ENCODE results near the gene C10orf71. TPM values are rescaled to one million over a fixed set of nuclear protein-coding genes. Genes with fewer than 3 reads are reported as not detected.

The C10orf71 gene
- polyA plus RNA-seq, 1 donor from 2014 or later, result not detected

DNA sequence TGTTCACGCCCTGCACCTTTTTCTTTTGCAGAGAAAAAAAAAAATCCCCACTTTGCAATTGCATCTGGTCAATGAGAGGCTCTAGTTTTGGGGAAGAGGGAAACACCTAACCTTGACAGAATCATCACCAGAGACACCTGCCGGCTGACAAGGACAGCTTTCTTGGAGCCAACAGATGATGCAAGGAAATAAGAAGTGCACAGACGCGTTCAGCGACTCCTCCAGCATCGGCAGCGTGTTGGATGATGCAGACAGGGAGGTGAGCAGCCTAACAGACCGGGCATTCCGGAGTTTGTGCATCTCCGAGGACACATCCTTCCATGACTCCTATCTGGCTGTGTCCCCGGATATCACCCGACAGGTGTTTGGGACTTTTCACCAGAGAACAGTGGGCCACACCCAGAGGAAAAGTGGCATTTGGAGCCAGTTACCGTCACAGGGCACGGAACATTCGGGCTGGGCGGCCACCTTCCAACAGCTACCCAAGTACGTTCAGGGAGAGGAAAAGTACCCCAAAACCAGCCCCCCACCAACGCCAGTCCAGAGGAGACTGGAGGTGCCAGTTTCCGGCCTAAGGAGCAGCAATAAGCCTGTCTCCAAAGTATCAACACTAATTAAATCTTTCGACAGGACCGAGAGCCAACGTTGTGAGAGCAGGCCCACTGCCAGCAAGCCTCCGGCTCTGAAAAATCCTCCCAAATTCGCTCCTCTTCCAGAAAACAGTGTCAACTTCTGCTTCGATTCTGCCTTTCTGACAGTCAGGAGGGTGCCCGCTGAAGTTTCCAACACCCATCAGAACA lies 23.6 kb downstream of the C10orf71 start:
- no peaks in the 10 kb centered on the region for H4K20me1 ChIP-seq (ENCODE audit: insufficient read depth)
- H3K9me3 ChIP-seq (ENCODE audit: low read length), result no peaks in the 10 kb centered on the region
- no peak overlapping the region for H2AFZ ChIP-seq (ENCODE audit: low read depth, low read length)
- H3K4me2 ChIP-seq (ENCODE audit: low read length), result no peak overlapping the region
- no peak overlapping the region for H3K4me3 ChIP-seq (ENCODE audit: low read length)
- no peaks in the 10 kb centered on the region for H3F3A ChIP-seq (ENCODE audit: insufficient read depth, low read length, poor library complexity, severe bottlenecking)
- no peaks in the 10 kb centered on the region for H3K9me2 ChIP-seq (ENCODE audit: insufficient read depth, low read length)
- no peak overlapping the region for H3K9ac ChIP-seq (ENCODE audit: low read length)
- H3K27ac ChIP-seq (ENCODE audit: low read length), result no peak overlapping the region
- TF ChIP-seq SMC3 (conservative IDR thresholded peaks at IDR 0.05; ENCODE audit: poor library complexity), result no peak
- no peak for TF ChIP-seq TAF1 (IDR thresholded peaks at IDR 0.05; ENCODE audit: low read depth)
- TF ChIP-seq EZH2 (IDR thresholded peaks at IDR 0.05; ENCODE audit: borderline replicate concordance, insufficient read depth, low read length, poor library complexity, severe bottlenecking), result no peak
- no peak for TF ChIP-seq RAD21 (conservative IDR thresholded peaks at IDR 0.05)
- no peaks in the 10 kb centered on the region for H3K36me3 ChIP-seq (ENCODE audit: insufficient read depth, low read length)
- no peaks in the 10 kb centered on the region for H3K79me2 ChIP-seq (replicated peaks; ENCODE audit: insufficient read depth, low read length)
- no peaks in the 10 kb centered on the region for H3K27me3 ChIP-seq (ENCODE audit: insufficient read depth, low read depth, low read length)

DNA sequence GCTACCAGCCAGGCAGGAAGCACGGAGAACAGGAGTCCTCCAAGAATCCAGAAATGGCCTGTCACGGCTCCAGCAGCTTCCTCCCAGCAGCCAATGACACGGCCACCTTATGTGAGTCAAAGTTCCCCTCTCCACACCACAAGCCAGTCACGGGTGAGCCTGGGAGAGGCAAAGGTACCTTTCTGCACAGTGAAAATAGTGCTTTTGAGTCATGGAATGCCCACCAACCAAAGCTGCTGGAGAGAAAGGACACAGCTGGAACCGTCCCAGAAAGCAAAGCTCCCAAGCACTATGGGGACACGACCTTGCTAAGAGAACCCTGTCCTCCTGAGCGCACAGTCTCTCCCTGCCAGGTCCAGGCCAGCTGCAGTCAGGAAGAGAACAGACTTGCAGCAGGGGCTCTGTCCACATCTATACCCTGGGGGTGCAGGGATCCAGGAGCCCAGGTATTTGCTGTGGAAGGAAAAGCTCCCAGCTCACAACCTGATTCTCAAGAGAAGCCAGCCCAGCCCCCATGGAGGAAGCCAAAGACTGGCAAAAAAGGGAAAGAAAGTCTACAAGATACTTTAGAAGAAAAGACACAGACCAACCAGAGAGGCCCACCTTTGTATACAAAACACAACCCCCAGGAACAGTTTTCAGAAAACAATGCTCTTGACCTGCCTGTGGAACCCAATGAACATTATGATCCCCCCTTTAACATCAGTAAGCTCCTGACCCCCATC lies 24.4 kb downstream of the C10orf71 start:
- Histone ChIP-seq H3K27me3 (ENCODE audit: insufficient read depth, low read depth, low read length) (no peaks in the 10 kb centered on the region), H3K9me3 (ENCODE audit: low read length) (no peaks in the 10 kb centered on the region), H3K36me3 (ENCODE audit: insufficient read depth, low read length) (no peaks in the 10 kb centered on the region), H3K79me2 (replicated peaks; ENCODE audit: insufficient read depth, low read length) (no peaks in the 10 kb centered on the region), H3F3A (ENCODE audit: insufficient read depth, low read length, poor library complexity, severe bottlenecking) (no peaks in the 10 kb centered on the region), H3K9me2 (ENCODE audit: insufficient read depth, low read length) (no peaks in the 10 kb centered on the region), H3K4me3 (ENCODE audit: low read length) (no peak overlapping the region), H3K9ac (ENCODE audit: low read length) (no peak overlapping the region), H3K27ac (ENCODE audit: low read length) (no peak overlapping the region), H4K20me1 (ENCODE audit: insufficient read depth) (no peaks in the 10 kb centered on the region), H2AFZ (ENCODE audit: low read depth, low read length) (no peak overlapping the region), H3K4me2 (ENCODE audit: low read length) (no peak overlapping the region)
- no peak for TF ChIP-seq EP300 (conservative IDR thresholded peaks at IDR 0.05; ENCODE audit: poor library complexity, severe bottlenecking)
- no peak for TF ChIP-seq SMC3 (conservative IDR thresholded peaks at IDR 0.05; ENCODE audit: poor library complexity)
- no peak for TF ChIP-seq RAD21 (conservative IDR thresholded peaks at IDR 0.05)
- TF ChIP-seq, protein P1, sequence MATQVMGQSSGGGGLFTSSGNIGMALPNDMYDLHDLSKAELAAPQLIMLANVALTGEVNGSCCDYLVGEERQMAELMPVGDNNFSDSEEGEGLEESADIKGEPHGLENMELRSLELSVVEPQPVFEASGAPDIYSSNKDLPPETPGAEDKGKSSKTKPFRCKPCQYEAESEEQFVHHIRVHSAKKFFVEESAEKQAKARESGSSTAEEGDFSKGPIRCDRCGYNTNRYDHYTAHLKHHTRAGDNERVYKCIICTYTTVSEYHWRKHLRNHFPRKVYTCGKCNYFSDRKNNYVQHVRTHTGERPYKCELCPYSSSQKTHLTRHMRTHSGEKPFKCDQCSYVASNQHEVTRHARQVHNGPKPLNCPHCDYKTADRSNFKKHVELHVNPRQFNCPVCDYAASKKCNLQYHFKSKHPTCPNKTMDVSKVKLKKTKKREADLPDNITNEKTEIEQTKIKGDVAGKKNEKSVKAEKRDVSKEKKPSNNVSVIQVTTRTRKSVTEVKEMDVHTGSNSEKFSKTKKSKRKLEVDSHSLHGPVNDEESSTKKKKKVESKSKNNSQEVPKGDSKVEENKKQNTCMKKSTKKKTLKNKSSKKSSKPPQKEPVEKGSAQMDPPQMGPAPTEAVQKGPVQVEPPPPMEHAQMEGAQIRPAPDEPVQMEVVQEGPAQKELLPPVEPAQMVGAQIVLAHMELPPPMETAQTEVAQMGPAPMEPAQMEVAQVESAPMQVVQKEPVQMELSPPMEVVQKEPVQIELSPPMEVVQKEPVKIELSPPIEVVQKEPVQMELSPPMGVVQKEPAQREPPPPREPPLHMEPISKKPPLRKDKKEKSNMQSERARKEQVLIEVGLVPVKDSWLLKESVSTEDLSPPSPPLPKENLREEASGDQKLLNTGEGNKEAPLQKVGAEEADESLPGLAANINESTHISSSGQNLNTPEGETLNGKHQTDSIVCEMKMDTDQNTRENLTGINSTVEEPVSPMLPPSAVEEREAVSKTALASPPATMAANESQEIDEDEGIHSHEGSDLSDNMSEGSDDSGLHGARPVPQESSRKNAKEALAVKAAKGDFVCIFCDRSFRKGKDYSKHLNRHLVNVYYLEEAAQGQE (IDR thresholded peaks at IDR 0.05; ENCODE audit: borderline replicate concordance), result no peak
- TF ChIP-seq POLR2AphosphoS5 (IDR thresholded peaks at IDR 0.05), result no peak
- TF ChIP-seq, protein P2, sequence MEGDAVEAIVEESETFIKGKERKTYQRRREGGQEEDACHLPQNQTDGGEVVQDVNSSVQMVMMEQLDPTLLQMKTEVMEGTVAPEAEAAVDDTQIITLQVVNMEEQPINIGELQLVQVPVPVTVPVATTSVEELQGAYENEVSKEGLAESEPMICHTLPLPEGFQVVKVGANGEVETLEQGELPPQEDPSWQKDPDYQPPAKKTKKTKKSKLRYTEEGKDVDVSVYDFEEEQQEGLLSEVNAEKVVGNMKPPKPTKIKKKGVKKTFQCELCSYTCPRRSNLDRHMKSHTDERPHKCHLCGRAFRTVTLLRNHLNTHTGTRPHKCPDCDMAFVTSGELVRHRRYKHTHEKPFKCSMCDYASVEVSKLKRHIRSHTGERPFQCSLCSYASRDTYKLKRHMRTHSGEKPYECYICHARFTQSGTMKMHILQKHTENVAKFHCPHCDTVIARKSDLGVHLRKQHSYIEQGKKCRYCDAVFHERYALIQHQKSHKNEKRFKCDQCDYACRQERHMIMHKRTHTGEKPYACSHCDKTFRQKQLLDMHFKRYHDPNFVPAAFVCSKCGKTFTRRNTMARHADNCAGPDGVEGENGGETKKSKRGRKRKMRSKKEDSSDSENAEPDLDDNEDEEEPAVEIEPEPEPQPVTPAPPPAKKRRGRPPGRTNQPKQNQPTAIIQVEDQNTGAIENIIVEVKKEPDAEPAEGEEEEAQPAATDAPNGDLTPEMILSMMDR (IDR thresholded peaks at IDR 0.05; ENCODE audit: poor library complexity, severe bottlenecking), result no peak
- no peak for TF ChIP-seq TAF1 (IDR thresholded peaks at IDR 0.05; ENCODE audit: low read depth)
- no peak for TF ChIP-seq EZH2 (IDR thresholded peaks at IDR 0.05; ENCODE audit: borderline replicate concordance, insufficient read depth, low read length, poor library complexity, severe bottlenecking)
- TF ChIP-seq MXI1 (conservative IDR thresholded peaks at IDR 0.05; ENCODE audit: poor library complexity, severe bottlenecking), result no peak

Data from neural cell (in vitro differentiated cells).